OCI-LY7 (cell line): ENCODE data around the gene AKT3.

Source experiments
- EZH2phosphoT487 ChIP-seq: fragments of 200-600 bp; sonication (generic); IDR thresholded peaks from 2 replicates; pipeline ENCODE4 v1.6.1; 2018; ENCODE audit warnings: low read depth, borderline replicate concordance, mild to moderate bottlenecking, mixed run types, antibody characterized with exemption, low read length, moderate library complexity, mixed read lengths
- TF ChIP-seq, protein P1 (sequence below): fragments of 200-600 bp; sonication (generic); conservative IDR thresholded peaks from 2 replicates; pipeline ENCODE4 v1.5.1; 2014; ENCODE audit warnings: mild to moderate bottlenecking, antibody characterized with exemption, low read length, moderate library complexity, mixed read lengths

DNA sequence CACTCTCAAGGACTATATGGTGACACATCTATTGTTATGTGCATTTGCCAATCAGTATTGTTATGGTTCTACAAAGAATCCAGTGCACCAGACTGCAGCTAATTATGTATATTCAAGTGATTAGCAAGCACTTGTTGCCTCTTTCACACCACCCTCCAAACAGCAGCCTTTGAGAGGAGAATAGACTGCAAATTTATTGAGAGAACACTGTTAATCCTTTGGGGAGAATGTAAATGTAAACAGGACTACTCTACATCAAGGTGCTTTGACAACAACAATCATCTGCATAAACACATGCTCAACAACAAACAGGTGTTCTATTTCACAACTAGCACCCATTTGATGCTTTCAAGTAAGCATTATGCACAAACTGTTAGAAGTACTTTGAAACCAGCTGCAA, 117.4 kb downstream of the AKT3 start:
- no peak for TF ChIP-seq EZH2phosphoT487
- TF ChIP-seq, protein P1, sequence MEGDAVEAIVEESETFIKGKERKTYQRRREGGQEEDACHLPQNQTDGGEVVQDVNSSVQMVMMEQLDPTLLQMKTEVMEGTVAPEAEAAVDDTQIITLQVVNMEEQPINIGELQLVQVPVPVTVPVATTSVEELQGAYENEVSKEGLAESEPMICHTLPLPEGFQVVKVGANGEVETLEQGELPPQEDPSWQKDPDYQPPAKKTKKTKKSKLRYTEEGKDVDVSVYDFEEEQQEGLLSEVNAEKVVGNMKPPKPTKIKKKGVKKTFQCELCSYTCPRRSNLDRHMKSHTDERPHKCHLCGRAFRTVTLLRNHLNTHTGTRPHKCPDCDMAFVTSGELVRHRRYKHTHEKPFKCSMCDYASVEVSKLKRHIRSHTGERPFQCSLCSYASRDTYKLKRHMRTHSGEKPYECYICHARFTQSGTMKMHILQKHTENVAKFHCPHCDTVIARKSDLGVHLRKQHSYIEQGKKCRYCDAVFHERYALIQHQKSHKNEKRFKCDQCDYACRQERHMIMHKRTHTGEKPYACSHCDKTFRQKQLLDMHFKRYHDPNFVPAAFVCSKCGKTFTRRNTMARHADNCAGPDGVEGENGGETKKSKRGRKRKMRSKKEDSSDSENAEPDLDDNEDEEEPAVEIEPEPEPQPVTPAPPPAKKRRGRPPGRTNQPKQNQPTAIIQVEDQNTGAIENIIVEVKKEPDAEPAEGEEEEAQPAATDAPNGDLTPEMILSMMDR: no peak
